ENCODE data around the gene FREY1. TPM values are rescaled to one million over a fixed set of nuclear protein-coding genes. Genes with fewer than 3 reads are reported as not detected.

Gene FREY1
- total and polyA plus RNA-seq, 2 donors (not counting 1 experiment from before 2014, with no cell fraction given), result 0.82 to 6.6 TPM

- Histone ChIP-seq H3K4me1 (ENCODE audit: control insufficient read depth in 2 of 2, insufficient read depth in 2 of 2, low read length in 2 of 2) (peaks cover 14 to 26% of the 10 kb centered on the region in 2 donors), H3K79me2 (ENCODE audit: control insufficient read depth, insufficient read depth, low read length) (peaks cover 32% of the 10 kb centered on the region), H3K27ac (ENCODE audit: low read length in 2 of 2) (no peak overlapping the region), H3K4me2 (replicated peaks; ENCODE audit: low read depth, low read length, poor library complexity, severe bottlenecking) (no peak overlapping the region), H3K36me3 (replicated peaks in 1 of 2; ENCODE audit: control extremely low read depth in 1 of 2, control insufficient read depth in 1 of 2, extremely low read depth in 1 of 2, insufficient read depth in 2 of 2, low read length in 1 of 2) (peaks cover 2 to 55% of the 10 kb centered on the region in 2 experiments), H3K27me3 (replicated peaks in 1 of 4; ENCODE audit: control extremely low read depth in 1 of 4, control insufficient read depth in 3 of 4, insufficient read depth in 4 of 4, low read length in 3 of 4) (no peaks in the 10 kb centered on the region), H3K9ac (ENCODE audit: low read length) (no peak overlapping the region), H4K20me1 (ENCODE audit: control insufficient read depth, insufficient read depth, low read length, poor library complexity, severe bottlenecking) (peaks cover 64% of the 10 kb centered on the region), H2AFZ (ENCODE audit: insufficient read depth, low read depth, low read length, poor library complexity, severe bottlenecking) (no peak overlapping the region), H3K4me3 (ENCODE audit: control extremely low read depth in 1 of 5, extremely low read depth in 1 of 5, insufficient read depth in 1 of 5, low read depth in 2 of 5, low read length in 4 of 5) (no peak overlapping the region), H3K9me3 (ENCODE audit: control extremely low read depth in 1 of 3, control insufficient read depth in 2 of 3, insufficient read depth in 1 of 3, low read length in 2 of 3) (no peaks in the 10 kb centered on the region)
- ChIA-PET CTCF (interaction anchor here (1.2 to 3.1 kb wide), 2 partner anchors 51 to 92 kb away, joined by 4 to 11 read pairs; no protein-coding TSS in a partner anchor), POLR2A (no interaction called here)
- no peak for DNase-seq
- H3K27ac Mint-ChIP-seq, result no peak overlapping the region
- no peaks in the 10 kb centered on the region for H3K27me3 Mint-ChIP-seq
- 93% methylated on average over 22 of the region's 22 CpGs for WGBS (ENCODE audit: insufficient coverage)
- H3K4me1 Mint-ChIP-seq, result peaks cover 38% of the 10 kb centered on the region
- intact Hi-C loops (cut with micrococcal nuclease), result loop anchor here (10.0 kb wide), 1 partner anchor 1349 kb away; the partner anchor contains the start of gene CD82
- ATAC-seq (ENCODE audit: low read depth), result no peak
- H3K9me3 Mint-ChIP-seq (ENCODE audit: insufficient read depth), result no peaks in the 10 kb centered on the region
- no peak overlapping the region for H3K4me3 Mint-ChIP-seq
- TF ChIP-seq EZH2 (IDR thresholded peaks at IDR 0.05; ENCODE audit: borderline replicate concordance, insufficient read depth, low read depth, low read length, poor library complexity, severe bottlenecking), result no peak
- TF ChIP-seq, protein P1, sequence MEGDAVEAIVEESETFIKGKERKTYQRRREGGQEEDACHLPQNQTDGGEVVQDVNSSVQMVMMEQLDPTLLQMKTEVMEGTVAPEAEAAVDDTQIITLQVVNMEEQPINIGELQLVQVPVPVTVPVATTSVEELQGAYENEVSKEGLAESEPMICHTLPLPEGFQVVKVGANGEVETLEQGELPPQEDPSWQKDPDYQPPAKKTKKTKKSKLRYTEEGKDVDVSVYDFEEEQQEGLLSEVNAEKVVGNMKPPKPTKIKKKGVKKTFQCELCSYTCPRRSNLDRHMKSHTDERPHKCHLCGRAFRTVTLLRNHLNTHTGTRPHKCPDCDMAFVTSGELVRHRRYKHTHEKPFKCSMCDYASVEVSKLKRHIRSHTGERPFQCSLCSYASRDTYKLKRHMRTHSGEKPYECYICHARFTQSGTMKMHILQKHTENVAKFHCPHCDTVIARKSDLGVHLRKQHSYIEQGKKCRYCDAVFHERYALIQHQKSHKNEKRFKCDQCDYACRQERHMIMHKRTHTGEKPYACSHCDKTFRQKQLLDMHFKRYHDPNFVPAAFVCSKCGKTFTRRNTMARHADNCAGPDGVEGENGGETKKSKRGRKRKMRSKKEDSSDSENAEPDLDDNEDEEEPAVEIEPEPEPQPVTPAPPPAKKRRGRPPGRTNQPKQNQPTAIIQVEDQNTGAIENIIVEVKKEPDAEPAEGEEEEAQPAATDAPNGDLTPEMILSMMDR (IDR thresholded peaks at IDR 0.05), result no peak
Observed at GRCh38 chr11:45913942-45914635, 7.0 kb upstream of the FREY1 start.

DNA sequence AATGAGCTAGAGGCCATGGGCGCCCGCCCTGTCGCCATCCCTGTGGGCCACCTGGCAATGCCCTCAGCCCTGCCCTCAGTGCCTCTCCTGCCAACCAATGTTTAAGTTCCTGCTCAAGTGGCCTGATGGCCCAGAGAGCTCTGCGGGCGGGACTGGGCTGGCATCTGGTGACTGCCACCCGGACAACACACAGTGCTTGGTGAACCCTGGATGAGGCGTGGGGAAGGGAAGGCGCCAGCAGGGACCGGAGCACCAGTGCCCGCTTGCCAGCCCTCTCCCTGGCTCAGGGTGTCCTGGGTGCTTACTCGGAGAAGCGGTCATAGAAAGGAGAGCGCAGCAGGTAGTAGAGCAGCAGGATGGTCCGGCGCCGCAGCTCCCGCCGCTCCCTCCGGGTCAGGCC lies 6.4 kb upstream of the FREY1 start:
- Mint-ChIP-seq H3K4me1 (peaks cover 33% of the 10 kb centered on the region), H3K9me3 (ENCODE audit: insufficient read depth) (no peaks in the 10 kb centered on the region), H3K27ac (no peak overlapping the region), H3K27me3 (no peaks in the 10 kb centered on the region), H3K4me3 (no peak overlapping the region)
- Histone ChIP-seq H3K4me3 (ENCODE audit: control extremely low read depth in 1 of 5, extremely low read depth in 1 of 5, insufficient read depth in 1 of 5, low read depth in 2 of 5, low read length in 4 of 5) (no peak overlapping the region), H3K4me1 (ENCODE audit: control insufficient read depth in 2 of 2, insufficient read depth in 2 of 2, low read length in 2 of 2) (peaks cover 12 to 20% of the 10 kb centered on the region in 2 donors), H2AFZ (ENCODE audit: insufficient read depth, low read depth, low read length, poor library complexity, severe bottlenecking) (no peak overlapping the region), H3K9me3 (ENCODE audit: control extremely low read depth in 1 of 3, control insufficient read depth in 2 of 3, insufficient read depth in 1 of 3, low read length in 2 of 3) (no peaks in the 10 kb centered on the region), H3K79me2 (ENCODE audit: control insufficient read depth, insufficient read depth, low read length) (peaks cover 32% of the 10 kb centered on the region), H3K4me2 (replicated peaks; ENCODE audit: low read depth, low read length, poor library complexity, severe bottlenecking) (no peak overlapping the region), H3K36me3 (replicated peaks in 1 of 2; ENCODE audit: control extremely low read depth in 1 of 2, control insufficient read depth in 1 of 2, extremely low read depth in 1 of 2, insufficient read depth in 2 of 2, low read length in 1 of 2) (peaks cover 2 to 56% of the 10 kb centered on the region in 2 experiments), H4K20me1 (ENCODE audit: control insufficient read depth, insufficient read depth, low read length, poor library complexity, severe bottlenecking) (peaks cover 66% of the 10 kb centered on the region), H3K27ac (ENCODE audit: low read length in 2 of 2) (no peak overlapping the region), H3K27me3 (replicated peaks in 1 of 4; ENCODE audit: control extremely low read depth in 1 of 4, control insufficient read depth in 3 of 4, insufficient read depth in 4 of 4, low read length in 3 of 4) (no peaks in the 10 kb centered on the region), H3K9ac (ENCODE audit: low read length) (no peak overlapping the region)
- ATAC-seq (ENCODE audit: low read depth) (no peak), DNase-seq (no peak)
- WGBS (ENCODE audit: insufficient coverage), result 97% methylated on average over 19 of the region's 19 CpGs
- ChIA-PET CTCF (interaction anchor here (1.2 to 3.1 kb wide), 2 partner anchors 51 to 93 kb away, joined by 4 to 11 read pairs; no protein-coding TSS in a partner anchor), POLR2A (interaction anchor here (0.5 to 0.7 kb wide), 2 partner anchors 65 to 1349 kb away, joined by 5 read pairs; no protein-coding TSS in a partner anchor)
- intact Hi-C loops (cut with micrococcal nuclease), result loop anchor here (10.0 kb wide), 1 partner anchor 1349 kb away; the partner anchor contains the start of gene CD82
- TF ChIP-seq EZH2 (IDR thresholded peaks at IDR 0.05; ENCODE audit: borderline replicate concordance, insufficient read depth, low read depth, low read length, poor library complexity, severe bottlenecking), result no peak
- TF ChIP-seq, protein P1 (IDR thresholded peaks at IDR 0.05), result no peak

Measured in B cell (primary cell).